GM23338 (cell line): ENCODE measurements around the gene MYL5. TPM values are rescaled to one million over a fixed set of nuclear protein-coding genes. Genes with fewer than 3 reads are reported as not detected.

ENCODE experiments used
- ATAC-seq: fragments of 200-7000 bp; cut with Tn5 transposase; 3 replicates; pipeline ENCODE4 v1.9.1; 2020
- DNase-seq: peaks from one replicate; pipeline ENCODE4 v3.0.0-alpha.2; 2015; ENCODE audit warnings: low spot score
- H2AFZ ChIP-seq: fragments of 200-600 bp; sonication (generic); 2 replicates; pipeline ENCODE4 v1.8.0; 2016; ENCODE audit warnings: antibody characterized with exemption, mild to moderate bottlenecking, moderate library complexity
- H3F3A ChIP-seq: fragments of 200-600 bp; sonication (generic); replicated peaks from 2 replicates; pipeline ENCODE4 v1.8.0; 2017; ENCODE audit warnings: antibody characterized with exemption, mixed run types, low read depth
- H3K27ac ChIP-seq: fragments of 200-600 bp; sonication (generic); 2 replicates; pipeline ENCODE4 v1.6.1; 2016; ENCODE audit warnings: low read depth
- H3K27me3 ChIP-seq: fragments of 200-600 bp; sonication (generic); 2 replicates; pipeline ENCODE4 v1.8.0; 2016; ENCODE audit warnings: mild to moderate bottlenecking, mixed run types, moderate library complexity; ENCODE audit not compliant: insufficient read depth
- H3K36me3 ChIP-seq: fragments of 200-600 bp; sonication (generic); 2 replicates; pipeline ENCODE4 v1.8.0; 2016; ENCODE audit warnings: mild to moderate bottlenecking; ENCODE audit not compliant: insufficient read depth
- H3K4me1 ChIP-seq: fragments of 200-600 bp; sonication (generic); 2 replicates; pipeline ENCODE4 v1.8.0; 2016; ENCODE audit warnings: mild to moderate bottlenecking, moderate library complexity; ENCODE audit not compliant: insufficient read depth
- H3K4me2 ChIP-seq: fragments of 200-600 bp; sonication (generic); 2 replicates; pipeline ENCODE4 v1.7.1; 2017; ENCODE audit warnings: mixed run types
- H3K4me3 ChIP-seq: fragments of 200-600 bp; sonication (generic); 2 replicates; pipeline ENCODE4 v1.6.1; 2016; ENCODE audit warnings: mixed run types
- H3K79me2 ChIP-seq: fragments of 200-600 bp; sonication (generic); replicated peaks from 2 replicates; pipeline ENCODE4 v1.8.0; 2017; ENCODE audit warnings: mild to moderate bottlenecking; ENCODE audit not compliant: insufficient read depth
- H3K9me2 ChIP-seq: fragments of 200-600 bp; sonication (generic); 2 replicates; pipeline ENCODE4 v1.8.0; 2017; ENCODE audit not compliant: insufficient read depth
- H4K20me1 ChIP-seq: fragments of 200-600 bp; sonication (generic); replicated peaks from 2 replicates; pipeline ENCODE4 v1.8.0; 2017; ENCODE audit warnings: mild to moderate bottlenecking; ENCODE audit not compliant: insufficient read depth
- H3K27ac Mint-ChIP-seq: 2 replicates; pipeline ENCODE4 v1.8.0; 2020; ENCODE audit warnings: inconsistent platforms, mild to moderate bottlenecking, moderate library complexity, mixed read lengths
- H3K27me3 Mint-ChIP-seq: 3 replicates; pipeline ENCODE4 v1.8.0; 2022; ENCODE audit warnings: low read depth, mild to moderate bottlenecking, moderate library complexity, mixed read lengths, inconsistent platforms; ENCODE audit not compliant: insufficient read depth, poor library complexity
- H3K36me3 Mint-ChIP-seq: 3 replicates; pipeline ENCODE4 v1.8.0; 2021; ENCODE audit warnings: low read depth, mild to moderate bottlenecking, inconsistent platforms, moderate library complexity, mixed read lengths
- H3K4me1 Mint-ChIP-seq: 3 replicates; pipeline ENCODE4 v1.8.0; 2020; ENCODE audit warnings: mild to moderate bottlenecking, inconsistent platforms, mixed read lengths
- H3K4me3 Mint-ChIP-seq: 3 replicates; pipeline ENCODE4 v1.8.0; 2021; ENCODE audit warnings: moderate library complexity, mild to moderate bottlenecking, inconsistent platforms, mixed read lengths
- H3K9me3 Mint-ChIP-seq: 3 replicates; pipeline ENCODE4 v1.8.0; 2020; ENCODE audit warnings: moderate library complexity, mild to moderate bottlenecking, inconsistent platforms, mixed read lengths
- CREB1 ChIP-seq: fragments of 250-450 bp; sonication (Bioruptor Pico); IDR thresholded peaks from 2 replicates; pipeline ENCODE4 v1.5.0; 2020; ENCODE audit warnings: low read depth, mild to moderate bottlenecking, moderate library complexity
- EZH2phosphoT487 ChIP-seq: fragments of 200-600 bp; sonication (generic); IDR thresholded peaks from one replicate; pipeline ENCODE4 v1.8.1; 2018; ENCODE audit warnings: antibody characterized with exemption; ENCODE audit not compliant: unreplicated experiment
- JUNB ChIP-seq: IDR thresholded peaks from one replicate; pipeline ENCODE4 v1.6.1; 2016; ENCODE audit warnings: antibody characterized with exemption; ENCODE audit not compliant: unreplicated experiment
- NANOG ChIP-seq: IDR thresholded peaks from 2 replicates; pipeline ENCODE4 v1.6.1; 2016; ENCODE audit warnings: antibody characterized with exemption, borderline replicate concordance
- POLR2AphosphoS5 ChIP-seq: IDR thresholded peaks from 2 replicates; pipeline ENCODE4 v1.6.1; 2016; ENCODE audit warnings: antibody characterized with exemption, low read depth
- STAT1 ChIP-seq: IDR thresholded peaks from one replicate; pipeline ENCODE4 v1.6.1; 2016; ENCODE audit warnings: antibody characterized with exemption; ENCODE audit not compliant: unreplicated experiment
- ZNF114 ChIP-seq: fragments of 250-450 bp; sonication (Bioruptor Pico); IDR thresholded peaks from 2 replicates; pipeline ENCODE4 v1.5.0; 2020; ENCODE audit warnings: mild to moderate bottlenecking, moderate library complexity
- ZNF331 ChIP-seq: fragments of 250-450 bp; sonication (Bioruptor Pico); IDR thresholded peaks from 2 replicates; pipeline ENCODE4 v1.5.0; 2020; ENCODE audit warnings: low read depth, mild to moderate bottlenecking, moderate library complexity
- polyA plus RNA-seq: library from polyadenylated mRNA; unstranded; fragments of >200 nt; fragmentation: Nextera tagmentation; extraction: Ambion mirVana; gene quantifications from 2 replicates; pipeline ENCODE4 v1.2.1, GENCODE V29; 2016
- total RNA-seq: library from RNA; depleted of rRNA; stranded (reverse); fragments of >200 nt; shearing (Covaris generic); gene quantifications from 2 replicates; pipeline ENCODE4 v1.2.3, GENCODE V29; 2014
- TF ChIP-seq, protein P1 (sequence below): IDR thresholded peaks from 2 replicates; pipeline ENCODE4 v1.6.1; 2016; ENCODE audit warnings: antibody characterized with exemption
- TF ChIP-seq, protein P2 (sequence below): IDR thresholded peaks from one replicate; pipeline ENCODE4 v1.6.1; 2018; ENCODE audit warnings: antibody characterized with exemption; ENCODE audit not compliant: unreplicated experiment
- TF ChIP-seq, protein P3 (sequence below), 2 experiments: fragments of 200-600 bp in 1 of 2; sonication (generic) in 1 of 2; conservative IDR thresholded peaks; 2 replicates each; pipeline versions ENCODE4 v1.5.1 to v1.6.1; 2016 to 2017; ENCODE audit warnings: antibody characterized with exemption in 2 of 2, low read depth in 2 of 2, mild to moderate bottlenecking in 2 of 2, moderate library complexity in 1 of 2

Gene MYL5
- total and polyA plus RNA-seq, 2 experiments from 2014 or later = 3.0 to 4.4 TPM

DNA sequence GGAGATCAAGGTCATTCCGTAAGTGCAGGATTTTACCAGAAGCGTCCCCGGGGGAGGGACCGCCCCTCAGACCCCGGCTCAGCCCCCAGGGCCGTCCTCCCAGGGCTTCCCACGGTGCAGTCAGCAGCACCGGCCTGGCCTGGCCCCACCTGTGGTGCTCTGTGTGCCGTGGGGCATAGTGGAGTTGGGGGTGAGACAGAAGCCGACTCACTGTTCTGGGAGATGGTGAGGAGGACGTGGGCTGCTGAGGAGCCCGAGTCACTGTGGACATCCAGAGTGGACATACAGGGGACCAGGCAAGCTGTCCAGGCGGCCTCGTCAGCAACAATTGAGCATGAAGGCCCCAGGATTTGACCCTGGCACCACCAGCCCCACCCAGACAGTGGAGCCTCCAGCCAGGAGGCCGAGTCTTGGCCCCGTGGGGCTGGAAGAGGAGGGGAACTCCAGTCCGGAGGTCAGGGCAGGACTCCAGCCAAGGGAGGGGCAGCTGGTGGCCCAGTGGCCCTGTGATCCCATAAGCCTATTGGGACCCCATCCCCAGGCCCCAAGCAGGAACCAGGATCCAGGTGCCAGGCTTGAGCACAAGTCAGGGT, 19.4 kb upstream of the MYL5 start:
- Histone ChIP-seq H3K9me2 (no peaks in the 10 kb centered on the region), H3K27me3 (no peaks in the 10 kb centered on the region), H3K4me2 (no peak overlapping the region), H3K36me3 (no peaks in the 10 kb centered on the region), H3K4me3 (no peak overlapping the region), H3K4me1 (no peaks in the 10 kb centered on the region), H2AFZ (no peak overlapping the region), H3K79me2 (no peaks in the 10 kb centered on the region), H4K20me1 (no peaks in the 10 kb centered on the region; the same call in 1 of the 2 replicates), H3F3A (0 out of 2 replicates have a peak, but pooled peaks cover 2% of the 10 kb centered on the region), H3K27ac (no peak overlapping the region)
- DNase-seq (no peak), ATAC-seq (no peak)
- H3K4me1 Mint-ChIP-seq = no peaks in the 10 kb centered on the region; the same call in 2 of the 3 replicates
- H3K27me3 Mint-ChIP-seq = peaks cover 13% of the 10 kb centered on the region
- peaks cover 4% of the 10 kb centered on the region; the same call in 2 of the 3 replicates for H3K36me3 Mint-ChIP-seq
- no peak overlapping the region for H3K4me3 Mint-ChIP-seq
- no peaks in the 10 kb centered on the region for H3K9me3 Mint-ChIP-seq
- TF ChIP-seq ZNF114 (CRISPR knock-in tag) (no peak), STAT1 (no peak), CREB1 (no peak), POLR2AphosphoS5 (no peak)
- no peak overlapping the region for H3K27ac Mint-ChIP-seq

DNA sequence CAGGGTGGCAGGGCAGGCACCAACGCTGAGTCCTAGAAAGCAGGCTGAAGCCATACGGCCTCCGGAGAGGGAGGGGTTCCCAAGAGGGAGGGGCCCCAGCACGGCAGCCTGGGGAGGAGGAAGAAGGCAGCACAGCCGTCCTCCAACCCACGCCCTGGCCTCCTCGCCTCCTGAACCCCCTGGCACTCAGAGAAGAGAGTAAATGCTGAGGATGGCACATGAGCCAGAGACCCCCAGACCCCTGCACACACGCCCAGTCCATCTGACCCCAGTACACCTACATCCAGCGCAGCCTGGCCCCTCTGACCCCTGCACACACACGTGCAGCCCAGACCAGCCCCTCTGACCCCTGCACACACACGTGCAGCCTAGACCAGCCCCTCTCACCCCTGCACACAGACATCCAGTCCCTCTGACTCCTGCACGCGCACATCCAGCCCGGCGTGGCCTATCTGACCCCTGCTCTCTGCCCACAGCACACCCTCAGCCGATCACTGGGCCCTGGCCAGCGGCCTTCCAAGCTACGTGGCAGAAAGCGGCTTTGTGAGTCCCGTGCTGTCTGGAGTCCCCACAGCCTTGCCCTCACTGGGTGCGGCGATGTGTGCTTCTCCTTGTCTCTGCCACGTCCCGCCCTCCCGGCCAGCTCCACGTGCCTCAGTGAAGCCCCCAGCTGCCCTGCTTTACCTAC, 18.7 kb upstream of the MYL5 start:
- no peak overlapping the region for H3K4me2 ChIP-seq
- H3K79me2 ChIP-seq = no peaks in the 10 kb centered on the region
- H3K4me3 Mint-ChIP-seq = no peak overlapping the region
- H3K36me3 Mint-ChIP-seq = peaks cover 6% of the 10 kb centered on the region; the same call in 2 of the 3 replicates
- H3K4me1 ChIP-seq = no peaks in the 10 kb centered on the region
- no peaks in the 10 kb centered on the region for H3K36me3 ChIP-seq
- no peak overlapping the region for H2AFZ ChIP-seq
- no peaks in the 10 kb centered on the region; the same call in 2 of the 3 replicates for H3K9me3 Mint-ChIP-seq
- H3K27me3 Mint-ChIP-seq = peaks cover 12% of the 10 kb centered on the region
- no peaks in the 10 kb centered on the region; the same call in 2 of the 3 replicates for H3K4me1 Mint-ChIP-seq
- no peak overlapping the region for H3K4me3 ChIP-seq
- no peak for DNase-seq
- no peak for ATAC-seq
- no peaks in the 10 kb centered on the region for H3K9me2 ChIP-seq
- no peaks in the 10 kb centered on the region for H3K27me3 ChIP-seq
- no peak overlapping the region for H3K27ac Mint-ChIP-seq
- H3F3A ChIP-seq = 0 out of 2 replicates have a peak, but pooled peaks cover 2% of the 10 kb centered on the region
- no peaks in the 10 kb centered on the region; the same call in 1 of the 2 replicates for H4K20me1 ChIP-seq
- no peak overlapping the region for H3K27ac ChIP-seq
- TF ChIP-seq CREB1 (no peak), STAT1 (no peak), NANOG (no peak), ZNF331 (CRISPR knock-in tag) (no peak), ZNF114 (CRISPR knock-in tag) (no peak), JUNB (no peak), EZH2phosphoT487 (no peak)
- TF ChIP-seq, protein P1, sequence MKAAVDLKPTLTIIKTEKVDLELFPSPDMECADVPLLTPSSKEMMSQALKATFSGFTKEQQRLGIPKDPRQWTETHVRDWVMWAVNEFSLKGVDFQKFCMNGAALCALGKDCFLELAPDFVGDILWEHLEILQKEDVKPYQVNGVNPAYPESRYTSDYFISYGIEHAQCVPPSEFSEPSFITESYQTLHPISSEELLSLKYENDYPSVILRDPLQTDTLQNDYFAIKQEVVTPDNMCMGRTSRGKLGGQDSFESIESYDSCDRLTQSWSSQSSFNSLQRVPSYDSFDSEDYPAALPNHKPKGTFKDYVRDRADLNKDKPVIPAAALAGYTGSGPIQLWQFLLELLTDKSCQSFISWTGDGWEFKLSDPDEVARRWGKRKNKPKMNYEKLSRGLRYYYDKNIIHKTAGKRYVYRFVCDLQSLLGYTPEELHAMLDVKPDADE = no peak
- TF ChIP-seq, protein P2, sequence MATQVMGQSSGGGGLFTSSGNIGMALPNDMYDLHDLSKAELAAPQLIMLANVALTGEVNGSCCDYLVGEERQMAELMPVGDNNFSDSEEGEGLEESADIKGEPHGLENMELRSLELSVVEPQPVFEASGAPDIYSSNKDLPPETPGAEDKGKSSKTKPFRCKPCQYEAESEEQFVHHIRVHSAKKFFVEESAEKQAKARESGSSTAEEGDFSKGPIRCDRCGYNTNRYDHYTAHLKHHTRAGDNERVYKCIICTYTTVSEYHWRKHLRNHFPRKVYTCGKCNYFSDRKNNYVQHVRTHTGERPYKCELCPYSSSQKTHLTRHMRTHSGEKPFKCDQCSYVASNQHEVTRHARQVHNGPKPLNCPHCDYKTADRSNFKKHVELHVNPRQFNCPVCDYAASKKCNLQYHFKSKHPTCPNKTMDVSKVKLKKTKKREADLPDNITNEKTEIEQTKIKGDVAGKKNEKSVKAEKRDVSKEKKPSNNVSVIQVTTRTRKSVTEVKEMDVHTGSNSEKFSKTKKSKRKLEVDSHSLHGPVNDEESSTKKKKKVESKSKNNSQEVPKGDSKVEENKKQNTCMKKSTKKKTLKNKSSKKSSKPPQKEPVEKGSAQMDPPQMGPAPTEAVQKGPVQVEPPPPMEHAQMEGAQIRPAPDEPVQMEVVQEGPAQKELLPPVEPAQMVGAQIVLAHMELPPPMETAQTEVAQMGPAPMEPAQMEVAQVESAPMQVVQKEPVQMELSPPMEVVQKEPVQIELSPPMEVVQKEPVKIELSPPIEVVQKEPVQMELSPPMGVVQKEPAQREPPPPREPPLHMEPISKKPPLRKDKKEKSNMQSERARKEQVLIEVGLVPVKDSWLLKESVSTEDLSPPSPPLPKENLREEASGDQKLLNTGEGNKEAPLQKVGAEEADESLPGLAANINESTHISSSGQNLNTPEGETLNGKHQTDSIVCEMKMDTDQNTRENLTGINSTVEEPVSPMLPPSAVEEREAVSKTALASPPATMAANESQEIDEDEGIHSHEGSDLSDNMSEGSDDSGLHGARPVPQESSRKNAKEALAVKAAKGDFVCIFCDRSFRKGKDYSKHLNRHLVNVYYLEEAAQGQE = no peak
- TF ChIP-seq, protein P3, sequence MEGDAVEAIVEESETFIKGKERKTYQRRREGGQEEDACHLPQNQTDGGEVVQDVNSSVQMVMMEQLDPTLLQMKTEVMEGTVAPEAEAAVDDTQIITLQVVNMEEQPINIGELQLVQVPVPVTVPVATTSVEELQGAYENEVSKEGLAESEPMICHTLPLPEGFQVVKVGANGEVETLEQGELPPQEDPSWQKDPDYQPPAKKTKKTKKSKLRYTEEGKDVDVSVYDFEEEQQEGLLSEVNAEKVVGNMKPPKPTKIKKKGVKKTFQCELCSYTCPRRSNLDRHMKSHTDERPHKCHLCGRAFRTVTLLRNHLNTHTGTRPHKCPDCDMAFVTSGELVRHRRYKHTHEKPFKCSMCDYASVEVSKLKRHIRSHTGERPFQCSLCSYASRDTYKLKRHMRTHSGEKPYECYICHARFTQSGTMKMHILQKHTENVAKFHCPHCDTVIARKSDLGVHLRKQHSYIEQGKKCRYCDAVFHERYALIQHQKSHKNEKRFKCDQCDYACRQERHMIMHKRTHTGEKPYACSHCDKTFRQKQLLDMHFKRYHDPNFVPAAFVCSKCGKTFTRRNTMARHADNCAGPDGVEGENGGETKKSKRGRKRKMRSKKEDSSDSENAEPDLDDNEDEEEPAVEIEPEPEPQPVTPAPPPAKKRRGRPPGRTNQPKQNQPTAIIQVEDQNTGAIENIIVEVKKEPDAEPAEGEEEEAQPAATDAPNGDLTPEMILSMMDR (conservative IDR thresholded peaks at IDR 0.05; ENCODE audit: low read depth in 2 of 2) = no peak
